ENCODE results near the gene PRKCH.

The PRKCH gene

DNA sequence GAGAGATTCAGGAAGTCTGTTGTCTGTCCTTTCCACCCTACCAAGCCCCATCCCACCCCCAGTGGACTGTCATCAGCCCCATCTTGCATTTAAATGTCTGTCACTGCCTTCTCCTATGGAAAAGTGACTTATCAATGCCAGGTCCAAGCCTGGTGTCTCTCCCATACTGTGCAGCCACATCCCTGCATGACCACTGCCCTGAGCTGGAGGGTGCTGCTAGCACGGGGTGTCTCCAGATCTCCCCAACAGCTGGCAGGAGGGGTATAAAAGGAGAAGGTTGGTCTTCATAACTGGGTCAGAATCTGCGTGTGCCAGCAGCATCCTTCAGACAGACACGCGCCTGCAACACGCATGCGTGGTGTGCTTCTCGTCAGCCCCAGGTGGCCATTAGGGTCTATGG, 219.6 kb downstream of the PRKCH start:
- no peak for DNase-seq (ENCODE audit: low read depth)
- TF ChIP-seq, protein P1, sequence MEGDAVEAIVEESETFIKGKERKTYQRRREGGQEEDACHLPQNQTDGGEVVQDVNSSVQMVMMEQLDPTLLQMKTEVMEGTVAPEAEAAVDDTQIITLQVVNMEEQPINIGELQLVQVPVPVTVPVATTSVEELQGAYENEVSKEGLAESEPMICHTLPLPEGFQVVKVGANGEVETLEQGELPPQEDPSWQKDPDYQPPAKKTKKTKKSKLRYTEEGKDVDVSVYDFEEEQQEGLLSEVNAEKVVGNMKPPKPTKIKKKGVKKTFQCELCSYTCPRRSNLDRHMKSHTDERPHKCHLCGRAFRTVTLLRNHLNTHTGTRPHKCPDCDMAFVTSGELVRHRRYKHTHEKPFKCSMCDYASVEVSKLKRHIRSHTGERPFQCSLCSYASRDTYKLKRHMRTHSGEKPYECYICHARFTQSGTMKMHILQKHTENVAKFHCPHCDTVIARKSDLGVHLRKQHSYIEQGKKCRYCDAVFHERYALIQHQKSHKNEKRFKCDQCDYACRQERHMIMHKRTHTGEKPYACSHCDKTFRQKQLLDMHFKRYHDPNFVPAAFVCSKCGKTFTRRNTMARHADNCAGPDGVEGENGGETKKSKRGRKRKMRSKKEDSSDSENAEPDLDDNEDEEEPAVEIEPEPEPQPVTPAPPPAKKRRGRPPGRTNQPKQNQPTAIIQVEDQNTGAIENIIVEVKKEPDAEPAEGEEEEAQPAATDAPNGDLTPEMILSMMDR (IDR thresholded peaks at IDR 0.05; ENCODE audit: low read depth, low read length, missing control alignments): no peak
- in situ Hi-C loops (cut with HindIII; ENCODE audit: low sequenced_read_pairs): no loop called here

GRCh38 chr14:61542848-61543790, 221.7 kb downstream of the PRKCH start:
- no peak overlapping the region for H3K4me3 ChIP-seq (ENCODE audit: low read depth, low read length)
- TF ChIP-seq, protein P1 (IDR thresholded peaks at IDR 0.05; ENCODE audit: low read depth, low read length, missing control alignments): no peak
- in situ Hi-C loops (cut with HindIII; ENCODE audit: low sequenced_read_pairs): no loop called here
- DNase-seq (ENCODE audit: low read depth): no peak

More for the DNA sequence above, 219.6 kb downstream of the PRKCH start:
- H3K4me3 ChIP-seq (ENCODE audit: low read depth, low read length): no peak overlapping the region

- H3K4me3 ChIP-seq (ENCODE audit: low read depth, low read length): no peak overlapping the region
- TF ChIP-seq, protein P1 (IDR thresholded peaks at IDR 0.05; ENCODE audit: low read depth, low read length, missing control alignments): no peak
- in situ Hi-C loops (cut with HindIII; ENCODE audit: low sequenced_read_pairs): no loop called here
- no peak for DNase-seq (ENCODE audit: low read depth)
Observed at GRCh38 chr14:61543946-61544345, 222.6 kb downstream of the PRKCH start.

DNA sequence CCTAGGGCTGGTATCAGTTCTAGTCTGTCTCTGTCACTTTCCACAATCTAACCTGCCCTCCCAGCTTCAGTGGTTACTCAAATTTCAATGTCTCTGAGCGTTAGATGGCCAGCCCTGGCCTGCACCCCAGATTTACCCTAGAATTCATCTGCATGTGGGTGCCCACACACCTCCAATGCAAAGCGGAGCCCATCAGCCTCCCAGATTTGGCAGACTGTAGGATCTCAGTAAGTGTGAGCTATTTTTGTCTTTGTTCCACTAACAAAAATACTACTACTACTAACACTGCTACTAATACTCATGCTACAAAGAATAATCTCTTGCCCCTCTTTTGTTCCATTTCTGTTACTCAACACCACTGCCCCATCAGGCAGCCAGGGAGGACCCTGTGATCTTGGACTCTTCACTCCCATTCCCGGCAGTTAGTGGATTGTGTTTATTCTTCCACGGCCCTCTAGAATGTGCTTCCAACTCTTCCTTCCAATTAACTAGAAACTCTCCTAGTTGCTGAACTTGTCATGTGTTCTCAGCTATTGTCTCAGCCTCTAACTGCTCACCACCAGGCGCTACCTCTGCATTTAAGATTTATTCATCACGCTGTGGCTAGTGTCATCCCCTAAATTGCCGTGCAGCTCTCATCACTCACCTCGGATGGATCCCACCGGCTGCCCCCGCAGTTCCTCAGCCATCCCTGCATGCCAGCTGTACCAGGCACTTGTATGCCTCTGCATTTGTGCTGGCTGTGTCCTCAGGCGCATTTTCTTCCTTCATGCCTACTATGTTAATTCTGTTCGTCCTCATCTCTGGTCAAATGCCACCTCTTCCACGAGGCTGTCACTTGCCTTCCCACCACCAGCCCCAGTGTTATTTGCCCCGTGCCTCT, 223.3 kb downstream of the PRKCH start:
- in situ Hi-C loops (cut with HindIII; ENCODE audit: low sequenced_read_pairs): no loop called here
- TF ChIP-seq, protein P1 (IDR thresholded peaks at IDR 0.05; ENCODE audit: low read depth, low read length, missing control alignments): no peak
- H3K4me3 ChIP-seq (ENCODE audit: low read depth, low read length): no peak overlapping the region
- no peak for DNase-seq (ENCODE audit: low read depth)

GRCh38 chr14:61545726-61546455, 224.5 kb downstream of the PRKCH start:
- H3K4me3 ChIP-seq (ENCODE audit: low read depth, low read length): no peak overlapping the region
- DNase-seq (ENCODE audit: low read depth): no peak
- TF ChIP-seq, protein P1 (IDR thresholded peaks at IDR 0.05; ENCODE audit: low read depth, low read length, missing control alignments): no peak
- in situ Hi-C loops (cut with HindIII; ENCODE audit: low sequenced_read_pairs): no loop called here

All from astrocyte of the cerebellum (primary cell).